Measurements from ENCODE around the gene PPP3R2. TPM values are rescaled to one million over a fixed set of nuclear protein-coding genes. Genes with fewer than 3 reads are reported as not detected.

PPP3R2 gene
- total and polyA plus RNA-seq, 8 donors = 0.02 TPM; not detected in 7

DNA sequence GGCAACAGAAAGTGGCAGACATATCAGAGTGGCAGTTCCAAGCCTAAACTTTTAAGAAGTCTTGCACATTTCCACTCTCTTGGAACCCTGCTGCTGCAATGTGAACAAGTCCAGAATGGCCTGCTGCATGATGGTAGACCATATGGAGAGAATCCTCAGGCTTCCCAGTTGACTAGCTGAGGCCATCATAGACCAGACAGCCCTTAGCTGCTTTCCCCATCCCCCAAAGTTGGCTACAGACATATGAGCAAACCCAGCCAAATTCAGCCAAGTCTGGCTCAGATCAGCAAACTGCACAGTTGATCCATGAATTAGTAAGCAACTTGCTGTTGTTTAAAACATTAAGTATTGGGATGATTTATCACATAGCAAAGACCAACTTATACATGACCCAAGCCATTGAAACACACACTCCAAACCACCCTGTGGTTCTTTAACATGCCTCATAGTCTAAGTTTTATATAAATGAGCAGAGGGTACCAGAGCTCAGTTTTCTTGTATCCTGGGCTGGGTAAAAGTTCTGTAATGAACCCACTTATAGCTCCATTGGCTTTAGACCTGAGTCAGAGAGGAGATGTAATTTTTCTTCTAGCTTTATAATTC is 19.9 kb downstream of the PPP3R2 start:
- Histone ChIP-seq H3K9me3 (no peaks in the 10 kb centered on the region), H3K27ac (no peak overlapping the region), H3K27me3 (no peaks in the 10 kb centered on the region), H3K4me3 (no peak overlapping the region), H3K36me3 (no peaks in the 10 kb centered on the region), H3K4me1 (no peaks in the 10 kb centered on the region)
- intact Hi-C loops (cut with DNase I) = no loop called here
- DNase-seq (no peak), ATAC-seq (no peak), FAIRE-seq (no peak)
- TF ChIP-seq, protein P1, sequence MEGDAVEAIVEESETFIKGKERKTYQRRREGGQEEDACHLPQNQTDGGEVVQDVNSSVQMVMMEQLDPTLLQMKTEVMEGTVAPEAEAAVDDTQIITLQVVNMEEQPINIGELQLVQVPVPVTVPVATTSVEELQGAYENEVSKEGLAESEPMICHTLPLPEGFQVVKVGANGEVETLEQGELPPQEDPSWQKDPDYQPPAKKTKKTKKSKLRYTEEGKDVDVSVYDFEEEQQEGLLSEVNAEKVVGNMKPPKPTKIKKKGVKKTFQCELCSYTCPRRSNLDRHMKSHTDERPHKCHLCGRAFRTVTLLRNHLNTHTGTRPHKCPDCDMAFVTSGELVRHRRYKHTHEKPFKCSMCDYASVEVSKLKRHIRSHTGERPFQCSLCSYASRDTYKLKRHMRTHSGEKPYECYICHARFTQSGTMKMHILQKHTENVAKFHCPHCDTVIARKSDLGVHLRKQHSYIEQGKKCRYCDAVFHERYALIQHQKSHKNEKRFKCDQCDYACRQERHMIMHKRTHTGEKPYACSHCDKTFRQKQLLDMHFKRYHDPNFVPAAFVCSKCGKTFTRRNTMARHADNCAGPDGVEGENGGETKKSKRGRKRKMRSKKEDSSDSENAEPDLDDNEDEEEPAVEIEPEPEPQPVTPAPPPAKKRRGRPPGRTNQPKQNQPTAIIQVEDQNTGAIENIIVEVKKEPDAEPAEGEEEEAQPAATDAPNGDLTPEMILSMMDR (IDR thresholded peaks at IDR 0.05) = no peak

DNA sequence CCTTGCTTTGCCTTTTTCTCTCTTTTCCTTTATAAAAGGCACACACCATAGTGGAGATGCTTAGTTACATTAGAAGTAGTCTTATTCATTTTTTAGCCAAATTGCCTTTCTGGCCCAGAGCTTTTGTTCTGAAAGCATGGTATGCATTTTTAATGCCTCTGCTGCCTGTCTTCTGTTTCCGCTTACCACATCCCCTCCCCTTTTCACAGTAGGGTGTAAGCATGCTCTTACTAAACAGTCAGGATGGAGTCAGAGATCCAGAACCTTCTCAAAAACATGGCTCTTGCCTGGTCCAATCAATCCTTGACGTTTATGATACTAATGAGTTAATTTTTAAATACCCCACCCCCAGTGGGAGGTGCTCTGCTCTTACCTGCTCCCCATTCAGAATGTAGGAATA is 22.5 kb downstream of the PPP3R2 start:
- Histone ChIP-seq H3K27me3 (no peaks in the 10 kb centered on the region), H3K27ac (no peak overlapping the region), H3K4me3 (no peak overlapping the region), H3K4me1 (no peaks in the 10 kb centered on the region), H3K9me3 (no peaks in the 10 kb centered on the region), H3K36me3 (no peaks in the 10 kb centered on the region)
- FAIRE-seq (no peak), ATAC-seq (no peak), DNase-seq (no peak)
- WGBS, 2 donors = 45 to 67% methylated on average over 2 of the region's 2 CpGs
- intact Hi-C loops (cut with DNase I) = no loop called here
- TF ChIP-seq, protein P1 (IDR thresholded peaks at IDR 0.05) = no peak

DNA sequence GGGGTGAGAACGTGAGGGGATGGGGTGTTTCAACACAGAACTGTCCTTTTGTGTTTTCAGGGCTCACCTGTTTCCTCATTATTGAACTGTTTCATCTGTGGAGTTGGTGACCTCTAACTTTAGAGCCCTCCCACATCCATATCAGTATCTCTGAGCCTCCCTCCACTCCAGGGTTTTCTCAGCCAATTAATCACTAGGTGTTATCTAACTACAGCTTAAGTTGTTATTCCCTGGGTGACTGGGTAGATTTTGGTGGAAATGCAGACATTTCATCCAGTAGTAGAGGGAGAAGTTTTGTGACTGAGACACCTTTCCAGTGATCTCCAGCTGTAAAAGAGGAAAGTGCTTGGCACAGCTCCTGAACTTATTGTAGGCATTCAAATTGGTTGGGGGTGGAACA is 23.7 kb downstream of the PPP3R2 start:
- 60 to 65% methylated on average over 1 of the region's 1 CpG for WGBS, 2 donors
- no peaks in the 10 kb centered on the region for H3K4me1 ChIP-seq
- no peak for FAIRE-seq
- DNase-seq = no peak
- H3K36me3 ChIP-seq = peaks cover 0 to 6% (median 0%) of the 10 kb centered on the region in 3 donors
- H3K9me3 ChIP-seq = no peaks in the 10 kb centered on the region
- H3K4me3 ChIP-seq = no peak overlapping the region
- H3K27ac ChIP-seq = no peak overlapping the region
- intact Hi-C loops (cut with DNase I) = no loop called here
- TF ChIP-seq, protein P1 (IDR thresholded peaks at IDR 0.05) = no peak
- H3K27me3 ChIP-seq = no peaks in the 10 kb centered on the region
- ATAC-seq = no peak

DNA sequence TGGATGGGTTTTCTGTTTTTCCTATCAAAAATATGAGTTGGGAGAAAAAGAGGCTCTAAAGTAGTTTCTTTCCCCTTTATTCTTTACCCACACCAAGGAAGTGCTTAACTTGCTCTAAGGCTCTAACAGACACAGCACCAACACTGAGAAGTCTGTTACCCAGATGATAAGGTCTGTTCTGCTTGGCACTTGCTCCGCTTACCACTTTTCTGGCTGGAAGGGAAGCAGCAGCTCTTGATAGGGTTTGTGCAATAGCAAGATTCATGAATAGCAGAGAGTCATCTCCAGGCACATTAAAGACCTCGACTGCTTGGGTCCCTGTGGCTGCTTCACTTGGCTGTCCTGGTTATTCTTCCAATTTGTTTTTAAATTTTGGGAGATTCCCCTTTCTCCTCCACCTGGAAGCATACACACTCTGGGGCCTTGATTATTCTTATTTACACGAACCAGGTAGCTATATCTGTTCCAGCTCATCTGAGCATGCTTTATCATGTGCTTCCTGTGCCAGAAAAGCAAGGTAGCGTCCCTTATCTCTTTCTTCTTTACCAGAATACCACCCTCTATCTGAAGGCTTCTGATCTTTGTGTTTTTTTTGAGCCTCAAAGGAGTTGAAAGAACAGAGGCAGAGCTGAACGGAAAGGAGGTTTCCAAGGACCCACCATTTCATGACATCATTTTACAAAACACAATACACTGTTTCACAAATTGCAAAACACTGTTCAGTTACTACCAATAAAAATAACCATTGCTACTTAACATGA is 24.8 kb downstream of the PPP3R2 start:
- WGBS, 2 donors = 73 to 75% methylated on average over 5 of the region's 5 CpGs
- no peak for FAIRE-seq
- TF ChIP-seq, protein P1 (IDR thresholded peaks at IDR 0.05) = no peak
- H3K9me3 ChIP-seq = no peaks in the 10 kb centered on the region
- no peak overlapping the region for H3K4me3 ChIP-seq
- no peaks in the 10 kb centered on the region for H3K27me3 ChIP-seq
- ATAC-seq = no peak
- H3K27ac ChIP-seq = no peak overlapping the region
- intact Hi-C loops (cut with DNase I) = no loop called here
- DNase-seq = no peak
- peaks cover 0 to 6% (median 0%) of the 10 kb centered on the region in 3 donors for H3K36me3 ChIP-seq
- no peaks in the 10 kb centered on the region for H3K4me1 ChIP-seq
